Kidney epithelial cell (primary cell): Measurements from ENCODE around the gene ZC2HC1C. TPM values are rescaled to one million over a fixed set of nuclear protein-coding genes. Genes with fewer than 3 reads are reported as not detected.

Experiments
- DNase-seq: peaks from one replicate; pipeline ENCODE4 v3.0.0-alpha.2; 2010; ENCODE audit warnings: low read depth
- H3K27me3 ChIP-seq: 2 replicates; pipeline ENCODE4 v1.6.0; 2011; ENCODE audit warnings: low read length; ENCODE audit not compliant: control insufficient read depth, insufficient read depth
- H3K36me3 ChIP-seq: 2 replicates; pipeline ENCODE4 v1.5.1; 2011; ENCODE audit warnings: low read length; ENCODE audit not compliant: control insufficient read depth, insufficient read depth
- H3K4me3 ChIP-seq: 2 replicates; pipeline ENCODE4 v1.5.1; 2011; ENCODE audit warnings: low read depth, mild to moderate bottlenecking, control low read depth, low read length
- total RNA-seq: library from RNA; depleted of rRNA; stranded (reverse); fragments of >200 nt; gene quantifications from 2 replicates; pipeline ENCODE4 v1.2.3, GENCODE V29; 2015
- TF ChIP-seq, protein P1 (sequence below): IDR thresholded peaks from 2 replicates; pipeline ENCODE4 v1.5.1; 2011; ENCODE audit warnings: mild to moderate bottlenecking, moderate library complexity, low read length, control low read depth, inconsistent platforms; ENCODE audit not compliant: insufficient read depth, poor library complexity, severe bottlenecking

Gene ZC2HC1C
- total RNA-seq, 1 donor from 2014 or later, result 9.2 TPM

GRCh38 chr14:75054421-75054820, 15.0 kb upstream of the ZC2HC1C start:
- no peaks in the 10 kb centered on the region for H3K36me3 ChIP-seq
- H3K4me3 ChIP-seq, result no peak overlapping the region
- TF ChIP-seq, protein P1, sequence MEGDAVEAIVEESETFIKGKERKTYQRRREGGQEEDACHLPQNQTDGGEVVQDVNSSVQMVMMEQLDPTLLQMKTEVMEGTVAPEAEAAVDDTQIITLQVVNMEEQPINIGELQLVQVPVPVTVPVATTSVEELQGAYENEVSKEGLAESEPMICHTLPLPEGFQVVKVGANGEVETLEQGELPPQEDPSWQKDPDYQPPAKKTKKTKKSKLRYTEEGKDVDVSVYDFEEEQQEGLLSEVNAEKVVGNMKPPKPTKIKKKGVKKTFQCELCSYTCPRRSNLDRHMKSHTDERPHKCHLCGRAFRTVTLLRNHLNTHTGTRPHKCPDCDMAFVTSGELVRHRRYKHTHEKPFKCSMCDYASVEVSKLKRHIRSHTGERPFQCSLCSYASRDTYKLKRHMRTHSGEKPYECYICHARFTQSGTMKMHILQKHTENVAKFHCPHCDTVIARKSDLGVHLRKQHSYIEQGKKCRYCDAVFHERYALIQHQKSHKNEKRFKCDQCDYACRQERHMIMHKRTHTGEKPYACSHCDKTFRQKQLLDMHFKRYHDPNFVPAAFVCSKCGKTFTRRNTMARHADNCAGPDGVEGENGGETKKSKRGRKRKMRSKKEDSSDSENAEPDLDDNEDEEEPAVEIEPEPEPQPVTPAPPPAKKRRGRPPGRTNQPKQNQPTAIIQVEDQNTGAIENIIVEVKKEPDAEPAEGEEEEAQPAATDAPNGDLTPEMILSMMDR, result no peak
- no peaks in the 10 kb centered on the region for H3K27me3 ChIP-seq
- DNase-seq, result no peak

- TF ChIP-seq, protein P1, result no peak
- no peak for DNase-seq
- Histone ChIP-seq H3K27me3 (no peaks in the 10 kb centered on the region), H3K36me3 (no peaks in the 10 kb centered on the region), H3K4me3 (no peak overlapping the region)
These were observed 9.8 kb upstream of the ZC2HC1C start for GRCh38 chr14:75059642-75060041.

- H3K27me3 ChIP-seq, result no peaks in the 10 kb centered on the region
- no peak overlapping the region for H3K4me3 ChIP-seq
- TF ChIP-seq, protein P1, result no peak
- no peak for DNase-seq
- H3K36me3 ChIP-seq, result no peaks in the 10 kb centered on the region
These were observed 9.0 kb upstream of the ZC2HC1C start for GRCh38 chr14:75060420-75060819.

DNA sequence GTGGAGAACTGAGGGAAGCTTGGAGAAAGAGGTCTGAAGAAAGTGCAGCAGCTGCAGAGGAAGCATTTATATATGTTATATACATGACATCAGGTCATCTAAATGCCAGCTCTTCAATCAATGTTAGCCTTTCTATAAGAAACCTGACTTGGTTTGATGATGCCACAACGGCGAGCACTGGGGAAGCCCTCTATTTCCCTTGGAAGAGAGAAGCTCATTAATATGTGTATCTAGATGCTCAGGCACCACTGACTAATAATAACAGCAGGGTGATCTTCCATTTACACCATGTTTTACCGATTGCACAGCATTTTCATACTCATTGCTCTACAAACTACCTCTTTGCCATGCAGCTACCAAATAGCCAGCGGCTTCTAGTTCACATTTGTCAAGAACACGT, 6.4 kb upstream of the ZC2HC1C start:
- no peak for DNase-seq
- Histone ChIP-seq H3K36me3 (no peaks in the 10 kb centered on the region), H3K4me3 (peak overlapping the region; percentile 70), H3K27me3 (no peaks in the 10 kb centered on the region)
- TF ChIP-seq, protein P1, result no peak

GRCh38 chr14:75063491-75064204, 5.8 kb upstream of the ZC2HC1C start, which contains the start of gene ACYP1:
ACYP1 (minus strand) TSS chr14:75064024; CDS start chr14:75063553, 471 bp downstream.
- H3K36me3 ChIP-seq, result no peaks in the 10 kb centered on the region
- H3K27me3 ChIP-seq, result no peaks in the 10 kb centered on the region
- DNase-seq, result no peak
- peak within 1 kb of the TSS; percentile 70 for H3K4me3 ChIP-seq
- TF ChIP-seq, protein P1, result no peak

DNA sequence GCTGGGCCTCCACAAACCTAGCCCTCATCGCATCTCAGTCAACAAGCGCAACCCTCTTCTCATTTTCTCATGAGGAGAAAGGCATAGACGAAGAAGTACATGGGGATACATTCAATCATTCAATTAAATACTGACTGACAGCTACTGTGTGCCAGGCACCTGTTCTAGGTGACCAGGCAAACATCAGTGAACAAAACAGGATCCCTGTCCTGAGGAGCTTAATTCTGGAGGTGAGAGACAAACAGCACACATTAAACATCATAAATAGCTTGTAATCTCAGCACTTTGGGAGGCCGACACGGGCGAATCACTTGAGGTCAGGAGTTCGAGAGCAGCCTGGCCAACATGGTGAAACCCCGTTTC, 5.3 kb upstream of the ZC2HC1C start:
- H3K27me3 ChIP-seq, result no peaks in the 10 kb centered on the region
- TF ChIP-seq, protein P1, result no peak
- DNase-seq, result no peak
- H3K36me3 ChIP-seq, result no peaks in the 10 kb centered on the region
- peak overlapping the region; percentile 70 for H3K4me3 ChIP-seq
